IMR-90 (cell line): ENCODE measurements around the gene RETN. TPM values are rescaled to one million over a fixed set of nuclear protein-coding genes. Genes with fewer than 3 reads are reported as not detected.

Experiments used
- ATAC-seq: fragments of 200-7000 bp; cut with Tn5 transposase; 2 replicates; pipeline ENCODE4 v1.9.1; 2020; ENCODE audit warnings: low read depth, mild to moderate bottlenecking, moderate library complexity
- BruUV-seq: library from RNA; stranded (reverse); fragments of 400-500 nt; replicated peaks from 2 replicates; lab custom pipeline; 2021; lab: Mats Ljungman, UMichigan
- CTCF ChIA-PET: fragments of 300-600 bp; formaldehyde crosslinking; extraction: SDS; loops from one replicate; lab custom pipeline; 2021; ENCODE audit warnings: antibody characterized with exemption; lab: Yijun Ruan, JAX
- POLR2A ChIA-PET: fragments of 300-600 bp; sonication (Branson Sonifier 250); formaldehyde crosslinking; loops from one replicate; lab custom pipeline; 2022; ENCODE audit warnings: antibody characterized with exemption; ENCODE audit not compliant: unreplicated experiment; lab: Charles Lee
- DNase-seq: peaks from one replicate; pipeline ENCODE4 v3.0.0; 2013
- H2AFZ ChIP-seq: replicated peaks from 2 replicates; pipeline ENCODE3; 2013; ENCODE audit warnings: low read length, mild to moderate bottlenecking; ENCODE audit not compliant: poor library complexity
- H2AK5ac ChIP-seq: 2 replicates; pipeline ENCODE4 v1.6.1; 2013; ENCODE audit warnings: low read depth, low read length, inconsistent platforms
- H2AK9ac ChIP-seq: replicated peaks from 2 replicates; pipeline ENCODE3; 2013; ENCODE audit warnings: mild to moderate bottlenecking, low read depth, low read length, moderate library complexity; ENCODE audit not compliant: poor library complexity
- H2BK120ac ChIP-seq: 2 replicates; pipeline ENCODE4 v1.6.1; 2013; ENCODE audit warnings: low read depth, low read length, inconsistent platforms
- H2BK15ac ChIP-seq: 3 replicates; pipeline ENCODE4 v1.6.1; 2013; ENCODE audit warnings: low read depth, low read length, inconsistent platforms
- H2BK20ac ChIP-seq: 2 replicates; pipeline ENCODE4 v1.6.1; 2013; ENCODE audit warnings: low read depth, mild to moderate bottlenecking, inconsistent platforms, low read length, moderate library complexity
- H2BK5ac ChIP-seq: 2 replicates; pipeline ENCODE4 v1.6.1; 2013; ENCODE audit warnings: mild to moderate bottlenecking, low read depth, low read length, inconsistent platforms; ENCODE audit not compliant: poor library complexity, severe bottlenecking
- H3K14ac ChIP-seq: replicated peaks from 2 replicates; pipeline ENCODE4 v1.6.1; 2013; ENCODE audit warnings: low read depth, low read length, inconsistent platforms
- H3K18ac ChIP-seq: 2 replicates; pipeline ENCODE4 v1.6.1; 2013; ENCODE audit warnings: low read depth, low read length, control low read depth
- H3K23ac ChIP-seq: 2 replicates; pipeline ENCODE4 v1.6.1; 2013; ENCODE audit warnings: low read depth, low read length, inconsistent platforms
- H3K27ac ChIP-seq: 2 replicates; pipeline ENCODE4 v1.5.1; 2013; ENCODE audit warnings: mild to moderate bottlenecking, control low read depth, low read length; ENCODE audit not compliant: insufficient read depth
- H3K27me3 ChIP-seq: 2 replicates; pipeline ENCODE4 v1.6.1; 2013; ENCODE audit warnings: low read length; ENCODE audit not compliant: control insufficient read depth, insufficient read depth
- H3K36me3 ChIP-seq: 2 replicates; pipeline ENCODE4 v1.6.1; 2013; ENCODE audit warnings: low read length, mixed read lengths; ENCODE audit not compliant: control insufficient read depth, insufficient read depth
- H3K4ac ChIP-seq: 2 replicates; pipeline ENCODE4 v1.6.1; 2013; ENCODE audit warnings: low read depth, low read length, inconsistent platforms
- H3K4me1 ChIP-seq: 2 replicates; pipeline ENCODE4 v1.6.1; 2013; ENCODE audit warnings: low read length, mixed read lengths; ENCODE audit not compliant: control insufficient read depth, insufficient read depth
- H3K4me2 ChIP-seq: 2 replicates; pipeline ENCODE4 v1.6.1; 2013; ENCODE audit warnings: low read depth, mild to moderate bottlenecking, control low read depth, low read length, moderate library complexity
- H3K4me3 ChIP-seq: 2 replicates; pipeline ENCODE4 v1.5.1; 2013; ENCODE audit warnings: low read depth, mild to moderate bottlenecking, control low read depth, low read length, moderate library complexity; ENCODE audit not compliant: insufficient read depth
- H3K56ac ChIP-seq: 2 replicates; pipeline ENCODE4 v1.6.1; 2013; ENCODE audit warnings: low read length, inconsistent platforms; ENCODE audit not compliant: insufficient read depth; ENCODE audit errors: extremely low read depth
- H3K79me1 ChIP-seq, 2 experiments: 2 replicates each; pipeline ENCODE4 v1.6.1; 2013; ENCODE audit warnings: low read length in 2 of 2, inconsistent platforms in 1 of 2, low read depth in 1 of 2
- H3K9ac ChIP-seq: 2 replicates; pipeline ENCODE4 v1.6.1; 2013; ENCODE audit warnings: low read depth, low read length, control low read depth
- H3K9me1 ChIP-seq: 2 replicates; pipeline ENCODE4 v1.6.1; 2013; ENCODE audit warnings: low read length, inconsistent platforms; ENCODE audit not compliant: insufficient read depth
- H3K9me3 ChIP-seq: 2 replicates; pipeline ENCODE4 v1.6.1; 2013; ENCODE audit warnings: low read length; ENCODE audit not compliant: control insufficient read depth, insufficient read depth
- H4K20me1 ChIP-seq: 2 replicates; pipeline ENCODE4 v1.6.1; 2013; ENCODE audit warnings: low read length, inconsistent platforms; ENCODE audit not compliant: insufficient read depth
- H4K5ac ChIP-seq: 2 replicates; pipeline ENCODE4 v1.6.1; 2013; ENCODE audit warnings: mild to moderate bottlenecking, low read depth, low read length, control low read depth
- H4K8ac ChIP-seq, 2 experiments: 2 replicates each; pipeline ENCODE4 v1.6.1; 2013; ENCODE audit warnings: low read depth in 2 of 2, low read length in 2 of 2, control low read depth in 1 of 2, inconsistent platforms in 1 of 2
- H4K91ac ChIP-seq: 2 replicates; pipeline ENCODE4 v1.6.1; 2013; ENCODE audit warnings: low read depth, low read length, inconsistent platforms; ENCODE audit not compliant: insufficient read depth
- CEBPB ChIP-seq: IDR thresholded peaks from 2 replicates; pipeline ENCODE4 v1.6.1; 2012; ENCODE audit warnings: low read depth, low read length, improper control_type of control experiment
- POLR2A ChIP-seq: IDR thresholded peaks from 2 replicates; pipeline ENCODE4 v1.6.1; 2012; ENCODE audit warnings: mild to moderate bottlenecking, low read depth, low read length
- RAD21 ChIP-seq: IDR thresholded peaks from 2 replicates; pipeline ENCODE4 v1.6.1; 2012; ENCODE audit warnings: low read length, improper control_type of control experiment
- RFX5 ChIP-seq: IDR thresholded peaks from 2 replicates; pipeline ENCODE4 v1.8.0; 2012; ENCODE audit warnings: low read depth, mild to moderate bottlenecking, low read length, moderate library complexity
- WGBS, 2 experiments: methylation state at CpG; one replicate each; pipeline versions ENCODE4 v1.1.5 to v1.1.7; 2013; ENCODE audit warnings: missing lambda C conversion rate in 2 of 2; ENCODE audit not compliant: insufficient read length in 1 of 2; ENCODE audit errors: extremely low coverage in 2 of 2; 5-methylcytosine and 5-hydroxymethylcytosine counted together
- dilution Hi-C: fragments of 300-500 bp; cut with HindIII; formaldehyde crosslinking; loops from one replicate; pipeline ENCODE4 v1.14.3; 2018; ENCODE audit warnings: low sequenced_read_pairs; ENCODE audit not compliant: unreplicated experiment
- in situ Hi-C: fragments of 300-500 bp; cut with MboI; formaldehyde crosslinking; loops from 3 replicates; pipeline ENCODE4 v1.14.3; 2019; ENCODE audit warnings: low sequenced_read_pairs, inconsistent platforms, mixed read lengths
- intact Hi-C: fragments of 100-400 bp; cut with micrococcal nuclease; formaldehyde crosslinking; loops from 2 replicates; pipeline ENCODE4 v1.10.0; 2022
- polyA plus RNA-seq, 3 experiments: library from polyadenylated mRNA; depleted of rRNA; stranded (reverse); fragments of >200 nt; gene quantifications; 2 replicates each; pipeline ENCODE4 v1.2.3, GENCODE V29; 2012; ENCODE audit warnings: low replicate concordance in 1 of 3
- total RNA-seq: library from RNA; depleted of rRNA; stranded (reverse); fragments of >200 nt; gene quantifications from 2 replicates; pipeline ENCODE4 v1.2.3, GENCODE V29; 2012

The RETN gene
- total and polyA plus RNA-seq, 2 of the 4 experiments (the other 2 are of a cell fraction) = not detected

- Histone ChIP-seq H3K18ac (no peak overlapping the region), H2AK9ac (no peak overlapping the region), H2BK120ac (no peak overlapping the region), H3K4me2 (no peak overlapping the region), H3K9me1 (0 out of 2 replicates have a peak, but pooled peaks cover 4% of the 10 kb centered on the region), H2AK5ac (no peak overlapping the region), H3K79me1 (peaks cover 3 to 56% of the 10 kb centered on the region in 2 experiments; a peak in 3 of 4 replicates), H2BK5ac (no peak overlapping the region), H3K14ac (no peak overlapping the region), H3K4ac (no peak overlapping the region), H3K27me3 (no peaks in the 10 kb centered on the region), H4K20me1 (peaks cover 5% of the 10 kb centered on the region; the same call in 1 of the 2 replicates), H4K91ac (no peak overlapping the region), H3K4me1 (peaks cover 8% of the 10 kb centered on the region; the same call in 1 of the 2 replicates), H4K5ac (no peak overlapping the region), H3K56ac (no peak overlapping the region), H4K8ac (no peak overlapping the region), H3K4me3 (no peak overlapping the region), H3K23ac (no peak overlapping the region), H2AFZ (no peak overlapping the region), H3K27ac (no peak overlapping the region), H3K9me3 (no peaks in the 10 kb centered on the region), H3K9ac (no peak overlapping the region), H3K36me3 (peaks cover 26% of the 10 kb centered on the region), H2BK15ac (no peak overlapping the region), H2BK20ac (no peak overlapping the region)
- ATAC-seq (no peak), DNase-seq (no peak)
- no peak for TF ChIP-seq POLR2A
- TF ChIP-seq RAD21 = no peak
- no peak for TF ChIP-seq RFX5
- TF ChIP-seq CEBPB = no peak
- ChIA-PET CTCF (no interaction called here), POLR2A (no interaction called here)
- intact Hi-C loops = no loop called here
- in situ Hi-C loops = no loop called here
- 94% methylated on average over 11 of the region's 24 CpGs; no CpG with 5 or more reads in 1 of the 2 experiments for WGBS, 2 experiments
- dilution Hi-C loops = no loop called here
- BruUV-seq = no TSS peak
Measured at GRCh38 chr19:7627166-7627565, 41.7 kb upstream of the RETN start.
